GM18867 (cell line): ENCODE results near the gene SYTL2.
A peak's percentile ranks its signal among the peaks of the same experiment; 100 is the strongest.
"Not testable (repeated sequence)": the region's sequence is repeated elsewhere in the genome, so short reads cannot be mapped to it uniquely, and the experiment has no call there.

Source experiments
- ATAC-seq: cut with Tn5 transposase; IDR thresholded peaks from one replicate; pipeline ENCODE4 v1.9.1; 2021; ENCODE audit warnings: mild to moderate bottlenecking, moderate library complexity; ENCODE audit not compliant: unreplicated experiment

SYTL2 gene

DNA sequence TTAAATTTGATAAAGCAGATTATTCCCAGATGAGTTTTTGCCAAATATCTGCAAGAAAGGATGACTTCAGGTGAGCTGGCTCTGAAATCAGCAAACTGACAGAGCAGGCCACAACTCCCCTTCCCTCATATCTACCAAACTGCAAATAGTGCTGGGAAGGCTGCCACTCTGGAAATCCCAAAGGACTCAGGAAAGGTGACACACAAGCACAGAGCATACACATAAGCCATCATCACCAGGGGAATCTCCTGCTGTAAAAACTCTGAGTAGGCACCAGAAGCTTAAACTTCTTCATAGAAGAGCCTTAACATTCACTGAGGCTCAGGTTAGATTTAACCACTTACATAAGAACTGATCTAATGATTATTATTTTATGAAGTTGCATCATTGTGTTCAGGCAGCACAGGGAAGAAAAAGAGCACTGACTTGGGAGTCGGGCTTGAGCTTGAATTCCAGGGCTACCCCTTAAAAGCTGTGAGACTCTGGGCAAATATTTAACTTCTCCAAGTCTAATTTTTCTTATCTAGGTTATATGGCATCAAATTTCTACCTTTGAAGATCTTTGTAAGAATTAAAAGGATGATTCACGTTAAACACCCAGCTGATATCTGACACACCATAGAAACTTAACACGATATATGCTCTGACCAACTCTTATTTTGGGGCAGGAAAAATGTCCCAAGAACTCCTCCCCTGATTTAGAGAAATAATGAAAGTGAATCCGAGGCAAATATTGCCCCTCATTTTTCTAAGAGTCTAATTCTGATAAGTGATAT, 15.0 kb downstream of the SYTL2 start:
- ATAC-seq, result no peak

DNA sequence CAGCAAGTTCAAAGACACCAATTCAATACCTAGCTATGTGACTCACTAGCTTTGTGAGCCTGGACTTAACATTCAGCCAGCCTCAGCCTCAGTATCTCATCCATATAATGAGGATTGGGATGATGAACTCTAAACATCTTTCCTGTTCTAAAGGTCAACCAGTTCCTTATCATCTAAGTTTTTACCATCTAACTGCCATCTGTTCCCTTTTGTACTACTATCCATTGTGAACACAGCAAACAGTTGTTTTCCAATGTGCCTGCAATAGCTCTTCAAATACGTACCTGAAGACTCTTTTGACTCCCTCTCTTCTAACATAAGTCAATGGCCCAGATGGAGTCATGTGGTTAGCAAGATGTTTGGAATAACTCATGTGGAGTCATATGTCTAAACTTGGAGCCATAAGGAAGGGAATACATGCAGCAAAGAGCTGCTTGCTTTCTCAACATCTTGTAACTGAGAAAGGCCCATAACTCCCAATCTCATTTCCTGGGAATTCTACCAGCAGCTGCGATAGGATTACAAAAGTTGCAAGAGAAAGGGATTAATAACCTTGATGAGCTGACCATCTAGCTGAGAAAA, 19.4 kb downstream of the SYTL2 start:
- ATAC-seq, result no peak

DNA sequence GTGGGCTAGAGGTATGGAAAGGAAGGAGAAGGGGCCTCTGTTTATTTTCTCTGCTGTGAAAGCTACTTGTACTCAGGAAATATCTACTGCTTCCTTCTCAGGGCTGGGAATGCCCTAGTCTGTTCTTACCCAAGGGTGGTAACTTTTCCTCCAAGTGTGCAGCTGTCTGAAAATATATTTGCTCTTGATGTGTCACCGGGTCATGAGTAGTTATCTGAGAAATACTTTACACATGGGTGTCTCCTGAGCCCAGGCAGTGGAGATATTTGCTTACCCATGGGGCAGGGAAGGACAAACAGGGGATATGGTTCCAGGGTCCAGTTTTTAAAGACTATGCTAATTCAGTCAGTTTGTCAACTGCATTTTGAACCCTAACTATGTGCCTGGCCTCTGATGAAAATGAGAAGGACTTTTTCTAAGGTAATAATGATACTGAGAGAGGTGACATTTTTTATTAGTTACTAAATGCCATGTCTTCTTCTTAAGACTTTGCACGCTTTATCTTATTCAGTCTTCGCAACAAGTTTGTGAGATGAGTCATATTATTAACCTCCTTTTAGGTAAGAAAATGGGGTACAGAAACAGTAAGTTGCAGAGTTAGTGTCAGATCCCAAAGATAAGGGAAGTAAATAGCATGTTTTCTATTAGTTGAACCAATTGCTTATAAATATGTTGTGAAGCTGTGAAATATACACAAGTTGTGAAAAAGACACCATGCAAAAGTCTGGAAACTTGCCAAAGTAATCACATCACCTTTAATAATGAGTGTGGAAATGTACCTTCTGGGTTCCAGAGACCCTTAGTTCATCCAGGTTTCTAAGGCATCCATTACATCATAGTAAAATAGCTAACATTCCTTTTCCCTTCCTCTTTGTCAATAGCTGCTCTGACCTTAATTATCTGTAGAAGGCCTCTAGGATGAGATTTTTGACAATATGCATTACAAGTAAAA, 22.9 kb downstream of the SYTL2 start:
- no peak for ATAC-seq

GRCh38 chr11:85787168-85787567, 23.8 kb downstream of the SYTL2 start:
- no peak for ATAC-seq

GRCh38 chr11:85784480-85785265, 26.3 kb downstream of the SYTL2 start:
- ATAC-seq, result no peak

GRCh38 chr11:85783758-85784157, 27.2 kb downstream of the SYTL2 start:
- no peak for ATAC-seq

DNA sequence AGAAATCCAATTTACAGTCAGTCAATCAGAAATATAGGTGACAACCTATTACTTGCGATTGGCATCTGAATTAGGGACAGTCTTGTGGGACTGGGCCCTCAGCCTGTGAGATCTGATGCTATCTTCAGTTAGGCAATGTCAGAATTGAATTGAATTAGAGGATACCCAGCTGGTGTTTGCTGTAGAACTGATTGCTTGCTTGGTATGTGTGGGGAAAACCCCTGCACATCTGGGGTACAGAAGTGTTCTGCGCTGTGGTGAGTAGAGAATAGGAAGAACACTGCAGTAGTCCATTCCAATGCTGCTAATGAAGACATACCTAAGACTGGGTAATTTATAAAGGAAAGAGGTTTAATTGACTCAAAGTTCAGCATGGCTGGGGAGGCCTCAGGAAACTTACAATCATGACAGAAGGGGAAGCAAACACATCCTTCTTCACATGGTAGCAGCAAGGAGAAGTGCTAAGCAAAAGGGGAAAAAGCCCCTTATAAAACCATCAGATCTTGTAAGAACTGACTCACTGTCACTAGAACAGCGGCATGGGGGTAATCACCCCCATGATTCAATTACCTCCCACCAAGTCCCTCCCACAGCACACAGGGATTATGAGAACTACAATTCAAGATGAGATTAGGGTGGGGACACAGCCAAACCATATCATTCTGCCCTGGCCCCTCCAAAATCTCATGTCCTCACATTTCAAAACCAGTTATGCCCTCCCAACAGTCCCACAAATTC, 30.0 kb downstream of the SYTL2 start:
- ATAC-seq, result not testable (repeated sequence)

- ATAC-seq, result no peak
Observed at GRCh38 chr11:85779956-85780640, 30.8 kb downstream of the SYTL2 start.

GRCh38 chr11:85777603-85777972, 33.4 kb downstream of the SYTL2 start:
- not testable (repeated sequence) for ATAC-seq

- no peak for ATAC-seq
Observed at GRCh38 chr11:85776951-85777602, 33.9 kb downstream of the SYTL2 start.

DNA sequence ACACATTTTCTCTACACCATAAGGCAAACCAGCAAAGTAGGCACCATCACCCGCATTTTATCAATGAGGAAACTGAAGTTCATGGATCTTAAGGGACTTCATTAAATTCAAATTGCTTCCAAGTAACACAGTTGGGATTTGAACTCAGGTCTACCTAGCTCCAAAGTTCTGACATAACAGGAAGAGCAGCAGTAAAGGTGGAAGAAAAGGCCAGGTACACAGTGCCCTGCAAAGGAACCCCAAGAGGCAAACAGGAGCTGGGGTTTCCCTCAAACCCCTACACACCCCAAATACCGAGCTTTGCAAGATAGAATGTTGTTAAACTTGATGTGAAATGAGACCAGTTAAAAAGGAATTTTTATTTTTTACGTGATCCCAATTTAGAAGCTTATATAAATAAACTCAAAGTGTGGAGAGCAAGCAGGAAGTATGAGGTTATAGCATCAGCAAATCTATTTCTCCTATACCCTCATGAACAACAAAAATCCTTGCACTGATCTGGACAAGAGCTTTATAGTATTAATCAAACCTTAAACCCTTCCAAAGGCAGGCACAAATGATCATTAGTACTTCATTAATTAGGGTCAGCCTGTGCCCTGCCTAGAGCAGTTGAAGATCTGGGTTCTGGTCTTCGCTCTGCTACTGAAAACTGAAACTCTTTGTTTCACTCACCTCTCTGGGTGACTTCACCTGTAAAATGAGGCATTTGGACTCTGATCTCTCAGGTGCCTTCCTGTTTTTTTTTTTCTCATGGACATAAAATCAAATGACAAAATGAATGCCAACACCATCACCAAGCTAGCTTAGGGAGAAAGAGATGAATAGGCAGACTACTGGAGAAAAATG, 36.5 kb downstream of the SYTL2 start:
- ATAC-seq, result peak; percentile 62

- ATAC-seq, result no peak
Observed at GRCh38 chr11:85772695-85773094, 38.2 kb downstream of the SYTL2 start.

- ATAC-seq, result no peak
Observed at GRCh38 chr11:85771568-85771967, 39.4 kb downstream of the SYTL2 start.

- ATAC-seq, result no peak
Observed at GRCh38 chr11:85769771-85770170, 41.2 kb downstream of the SYTL2 start.

DNA sequence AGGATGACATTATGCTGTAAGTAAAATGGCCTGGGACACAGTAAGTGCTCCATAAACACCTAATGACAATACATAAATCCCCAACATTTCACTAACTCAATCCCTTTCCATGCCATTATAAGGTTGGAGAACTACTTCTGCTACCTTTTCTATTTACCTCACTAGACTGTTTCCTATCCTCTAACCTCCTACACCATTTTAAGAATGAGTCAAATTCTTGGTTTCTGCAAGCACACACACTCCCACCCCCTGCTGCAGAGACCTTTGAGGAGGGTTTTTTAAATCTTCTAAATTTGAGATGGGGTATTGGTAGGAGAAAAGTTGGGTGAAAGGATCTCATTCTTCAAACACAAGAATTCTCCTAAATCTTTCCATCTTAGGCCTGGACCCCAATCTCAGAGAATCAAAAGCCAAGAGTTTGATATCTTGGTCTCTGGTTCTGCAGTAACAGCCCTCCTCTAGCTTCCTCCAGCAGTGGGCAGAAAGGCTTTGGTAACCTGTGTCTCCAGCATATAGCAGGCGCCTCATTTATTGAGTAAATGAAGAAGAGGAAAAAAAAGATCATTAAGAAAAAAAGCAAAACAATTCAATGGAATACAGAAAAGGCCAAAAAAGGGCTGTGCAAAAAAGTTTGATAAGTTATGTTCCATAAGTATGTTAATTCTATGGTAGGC, 42.3 kb downstream of the SYTL2 start:
- ATAC-seq, result peak; percentile 39

DNA sequence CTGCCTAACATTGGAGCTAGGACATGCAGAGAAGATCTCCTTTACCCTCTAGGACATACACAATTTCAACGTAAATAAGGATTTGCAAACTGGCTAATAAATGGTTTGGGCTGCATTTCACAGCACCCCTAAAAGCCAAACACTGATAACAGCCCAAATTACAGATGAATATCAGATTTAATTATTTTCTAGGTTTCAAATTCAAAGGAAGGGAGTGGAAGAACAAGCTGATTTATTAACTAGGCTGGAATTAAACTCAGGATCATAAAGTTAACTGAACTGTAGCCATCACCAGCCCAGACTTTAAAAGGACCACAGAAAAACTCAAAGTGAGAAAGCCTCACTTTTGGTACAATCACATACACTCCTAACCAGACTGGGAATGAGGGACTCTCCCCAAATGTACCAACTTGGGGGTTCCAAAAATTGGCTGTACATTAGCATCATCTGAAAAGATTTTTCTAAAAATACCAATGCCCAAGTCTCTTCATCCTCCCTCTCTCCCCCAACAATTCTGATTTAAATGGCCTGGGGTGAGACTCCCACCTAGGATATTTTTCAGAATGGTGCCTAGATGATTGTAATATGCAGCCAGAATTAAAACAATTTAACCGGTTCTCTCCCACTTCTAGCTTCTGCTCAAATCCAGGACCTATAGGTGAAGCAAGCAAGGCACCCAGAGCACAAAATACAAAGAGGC, 43.5 kb downstream of the SYTL2 start:
- no peak for ATAC-seq

DNA sequence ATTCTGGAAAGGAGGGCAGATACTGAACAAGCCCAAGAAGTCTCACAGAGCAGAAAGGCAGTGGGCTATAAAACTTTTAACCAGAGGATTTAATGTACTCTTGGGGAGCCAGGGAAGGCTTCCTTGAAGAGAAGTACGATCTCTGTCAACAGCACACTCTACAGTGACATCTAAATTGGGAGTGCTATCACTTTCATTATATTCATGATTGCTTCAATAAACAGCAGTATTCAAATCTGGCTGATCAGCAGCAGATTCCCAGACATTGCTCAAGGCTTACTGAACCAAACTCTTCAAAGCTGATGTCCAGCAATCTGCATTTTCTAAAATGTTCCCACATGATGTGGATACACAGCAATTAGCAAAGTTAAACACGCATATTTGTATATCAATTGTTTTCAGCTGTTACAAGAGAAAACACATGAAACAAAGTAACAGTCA, 44.2 kb downstream of the SYTL2 start:
- no peak for ATAC-seq
